ENCODE measurements around the gene CYP2J2.
"Not testable (repeated sequence)": the region's sequence is repeated elsewhere in the genome, so short reads cannot be mapped to it uniquely, and the experiment has no call there.

Gene CYP2J2

GRCh38 chr1:59877108-59877682, 49.4 kb downstream of the CYP2J2 start:
- no peak overlapping the region for H3K4me3 ChIP-seq (ENCODE audit: control insufficient read depth, low read depth, low read length)
- no peak for TF ChIP-seq CTCF (conservative IDR thresholded peaks at IDR 0.05; ENCODE audit: control insufficient read depth, insufficient read depth, low read depth, low read length)
- no peak for DNase-seq (ENCODE audit: low read depth)

GRCh38 chr1:59871746-59872145, 54.8 kb downstream of the CYP2J2 start:
- no peak for DNase-seq (ENCODE audit: low read depth)
- H3K4me3 ChIP-seq (ENCODE audit: control insufficient read depth, low read depth, low read length), result no peak overlapping the region
- no peak for TF ChIP-seq CTCF (conservative IDR thresholded peaks at IDR 0.05; ENCODE audit: control insufficient read depth, insufficient read depth, low read depth, low read length)

- no peak for DNase-seq (ENCODE audit: low read depth)
- no peak for TF ChIP-seq CTCF (conservative IDR thresholded peaks at IDR 0.05; ENCODE audit: control insufficient read depth, insufficient read depth, low read depth, low read length)
- H3K4me3 ChIP-seq (ENCODE audit: control insufficient read depth, low read depth, low read length), result no peak overlapping the region
Observed at GRCh38 chr1:59866462-59866861, 60.1 kb downstream of the CYP2J2 start.

- no peak overlapping the region for H3K4me3 ChIP-seq (ENCODE audit: control insufficient read depth, low read depth, low read length)
- DNase-seq (ENCODE audit: low read depth), result no peak
- TF ChIP-seq CTCF (conservative IDR thresholded peaks at IDR 0.05; ENCODE audit: control insufficient read depth, insufficient read depth, low read depth, low read length), result no peak
Observed at GRCh38 chr1:59857679-59858354, 68.8 kb downstream of the CYP2J2 start.

GRCh38 chr1:59856725-59857338, 69.7 kb downstream of the CYP2J2 start:
- no peak for TF ChIP-seq CTCF (conservative IDR thresholded peaks at IDR 0.05; ENCODE audit: control insufficient read depth, insufficient read depth, low read depth, low read length)
- H3K4me3 ChIP-seq (ENCODE audit: control insufficient read depth, low read depth, low read length), result no peak overlapping the region
- no peak for DNase-seq (ENCODE audit: low read depth)

- H3K4me3 ChIP-seq (ENCODE audit: control insufficient read depth, low read depth, low read length); DNase-seq (ENCODE audit: low read depth): not testable (repeated sequence)
Observed at GRCh38 chr1:59855297-59855696, 71.3 kb downstream of the CYP2J2 start.

GRCh38 chr1:59852117-59852516, 74.5 kb downstream of the CYP2J2 start:
- no peak overlapping the region for H3K4me3 ChIP-seq (ENCODE audit: control insufficient read depth, low read depth, low read length)
- DNase-seq (ENCODE audit: low read depth), result no peak
- no peak for TF ChIP-seq CTCF (conservative IDR thresholded peaks at IDR 0.05; ENCODE audit: control insufficient read depth, insufficient read depth, low read depth, low read length)
